GM12878 (cell line): Measurements from ENCODE around the gene SORBS1.

Source experiments
- CHD1 ChIP-seq: IDR thresholded peaks from 2 replicates; pipeline ENCODE4 v1.6.1; 2012; ENCODE audit warnings: low read depth, low read length, improper control_type of control experiment
- CREM ChIP-seq: IDR thresholded peaks from 2 replicates; pipeline ENCODE4 v1.6.1; 2014; ENCODE audit warnings: antibody characterized with exemption, low read depth
- CTCF ChIP-seq, 3 experiments: IDR thresholded peaks in 2 of 3; conservative IDR thresholded peaks in 1 of 3; 2 replicates each; pipeline ENCODE4 v1.5.1; 2011; ENCODE audit warnings: low read depth in 3 of 3, low read length in 3 of 3, mild to moderate bottlenecking in 3 of 3, control low read depth in 2 of 3, moderate library complexity in 2 of 3, inconsistent platforms in 1 of 3, mixed read lengths in 1 of 3; ENCODE audit not compliant: control insufficient read depth in 2 of 3, insufficient read depth in 1 of 3; ENCODE audit errors: extremely low read depth in 1 of 3
- RFX5 ChIP-seq: IDR thresholded peaks from 2 replicates; pipeline ENCODE4 v1.6.1; 2011; ENCODE audit warnings: low read depth, low read length, improper control_type of control experiment
- SMC3 ChIP-seq: IDR thresholded peaks from 2 replicates; pipeline ENCODE4 v1.6.1; 2011; ENCODE audit warnings: low read length, improper control_type of control experiment, borderline replicate concordance
- SUZ12 ChIP-seq: fragments of 200-600 bp; sonication (generic); IDR thresholded peaks from one replicate; pipeline ENCODE4 v1.6.1; 2018; ENCODE audit warnings: antibody characterized with exemption, mild to moderate bottlenecking; ENCODE audit not compliant: unreplicated experiment
- TBL1XR1 ChIP-seq: IDR thresholded peaks from 2 replicates; pipeline ENCODE4 v1.6.1; 2012; ENCODE audit warnings: low read depth, low read length, improper control_type of control experiment
- TCF12 ChIP-seq: IDR thresholded peaks from 2 replicates; pipeline ENCODE4 v1.6.1; 2011; ENCODE audit warnings: low read depth, mild to moderate bottlenecking, low read length
- TF ChIP-seq, protein P1 (sequence below): fragments of 450-650 bp; IDR thresholded peaks from 2 replicates; pipeline ENCODE4 v1.6.1; 2018; ENCODE audit warnings: mild to moderate bottlenecking, low read depth, moderate library complexity; ENCODE audit not compliant: partially characterized antibody
- TF ChIP-seq, protein P2 (sequence below): IDR thresholded peaks from 2 replicates; pipeline ENCODE4 v1.6.1; 2011; ENCODE audit warnings: low read depth, mild to moderate bottlenecking, low read length, moderate library complexity, borderline replicate concordance; ENCODE audit errors: extremely low read depth

DNA sequence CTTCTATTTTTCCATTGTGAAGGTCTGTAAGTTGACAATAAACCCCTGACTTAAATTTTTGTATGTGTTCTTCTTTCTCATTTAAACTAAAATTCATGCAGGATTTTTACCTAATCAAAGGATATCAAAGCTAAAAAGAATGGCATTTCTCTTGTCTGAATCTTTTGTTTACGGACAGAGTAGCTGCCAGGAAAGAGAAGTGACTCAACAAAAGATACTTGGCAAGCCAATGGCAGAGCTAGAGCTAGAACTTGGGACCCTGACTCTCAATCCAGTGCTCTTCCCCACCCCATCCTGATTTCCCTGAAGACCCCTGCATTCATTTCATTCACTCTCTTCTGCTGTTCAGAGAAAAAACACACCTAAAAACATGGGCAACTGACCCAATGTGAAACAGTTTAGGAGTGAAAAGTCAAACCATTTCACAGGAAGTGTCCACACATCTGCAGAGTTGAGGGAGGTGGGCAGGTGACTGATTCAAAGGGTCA, 230.2 kb downstream of the SORBS1 start:
- TF ChIP-seq RFX5 (no peak), CTCF (IDR thresholded peaks at IDR 0.05 in 2 of 3, conservative IDR thresholded peaks at IDR 0.05 in 1 of 3; ENCODE audit: control insufficient read depth in 2 of 3, extremely low read depth in 1 of 3, insufficient read depth in 1 of 3, low read depth in 3 of 3, low read length in 3 of 3) (no peak), CREM (no peak), SUZ12 (no peak), TBL1XR1 (no peak), CHD1 (no peak), TCF12 (no peak), SMC3 (no peak)
- TF ChIP-seq, protein P1, sequence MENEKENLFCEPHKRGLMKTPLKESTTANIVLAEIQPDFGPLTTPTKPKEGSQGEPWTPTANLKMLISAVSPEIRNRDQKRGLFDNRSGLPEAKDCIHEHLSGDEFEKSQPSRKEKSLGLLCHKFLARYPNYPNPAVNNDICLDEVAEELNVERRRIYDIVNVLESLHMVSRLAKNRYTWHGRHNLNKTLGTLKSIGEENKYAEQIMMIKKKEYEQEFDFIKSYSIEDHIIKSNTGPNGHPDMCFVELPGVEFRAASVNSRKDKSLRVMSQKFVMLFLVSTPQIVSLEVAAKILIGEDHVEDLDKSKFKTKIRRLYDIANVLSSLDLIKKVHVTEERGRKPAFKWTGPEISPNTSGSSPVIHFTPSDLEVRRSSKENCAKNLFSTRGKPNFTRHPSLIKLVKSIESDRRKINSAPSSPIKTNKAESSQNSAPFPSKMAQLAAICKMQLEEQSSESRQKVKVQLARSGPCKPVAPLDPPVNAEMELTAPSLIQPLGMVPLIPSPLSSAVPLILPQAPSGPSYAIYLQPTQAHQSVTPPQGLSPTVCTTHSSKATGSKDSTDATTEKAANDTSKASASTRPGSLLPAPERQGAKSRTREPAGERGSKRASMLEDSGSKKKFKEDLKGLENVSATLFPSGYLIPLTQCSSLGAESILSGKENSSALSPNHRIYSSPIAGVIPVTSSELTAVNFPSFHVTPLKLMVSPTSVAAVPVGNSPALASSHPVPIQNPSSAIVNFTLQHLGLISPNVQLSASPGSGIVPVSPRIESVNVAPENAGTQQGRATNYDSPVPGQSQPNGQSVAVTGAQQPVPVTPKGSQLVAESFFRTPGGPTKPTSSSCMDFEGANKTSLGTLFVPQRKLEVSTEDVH = no peak
- TF ChIP-seq, protein P2, sequence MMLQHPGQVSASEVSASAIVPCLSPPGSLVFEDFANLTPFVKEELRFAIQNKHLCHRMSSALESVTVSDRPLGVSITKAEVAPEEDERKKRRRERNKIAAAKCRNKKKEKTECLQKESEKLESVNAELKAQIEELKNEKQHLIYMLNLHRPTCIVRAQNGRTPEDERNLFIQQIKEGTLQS = no peak
